ENCODE results near the gene LTBP1.

DNA sequence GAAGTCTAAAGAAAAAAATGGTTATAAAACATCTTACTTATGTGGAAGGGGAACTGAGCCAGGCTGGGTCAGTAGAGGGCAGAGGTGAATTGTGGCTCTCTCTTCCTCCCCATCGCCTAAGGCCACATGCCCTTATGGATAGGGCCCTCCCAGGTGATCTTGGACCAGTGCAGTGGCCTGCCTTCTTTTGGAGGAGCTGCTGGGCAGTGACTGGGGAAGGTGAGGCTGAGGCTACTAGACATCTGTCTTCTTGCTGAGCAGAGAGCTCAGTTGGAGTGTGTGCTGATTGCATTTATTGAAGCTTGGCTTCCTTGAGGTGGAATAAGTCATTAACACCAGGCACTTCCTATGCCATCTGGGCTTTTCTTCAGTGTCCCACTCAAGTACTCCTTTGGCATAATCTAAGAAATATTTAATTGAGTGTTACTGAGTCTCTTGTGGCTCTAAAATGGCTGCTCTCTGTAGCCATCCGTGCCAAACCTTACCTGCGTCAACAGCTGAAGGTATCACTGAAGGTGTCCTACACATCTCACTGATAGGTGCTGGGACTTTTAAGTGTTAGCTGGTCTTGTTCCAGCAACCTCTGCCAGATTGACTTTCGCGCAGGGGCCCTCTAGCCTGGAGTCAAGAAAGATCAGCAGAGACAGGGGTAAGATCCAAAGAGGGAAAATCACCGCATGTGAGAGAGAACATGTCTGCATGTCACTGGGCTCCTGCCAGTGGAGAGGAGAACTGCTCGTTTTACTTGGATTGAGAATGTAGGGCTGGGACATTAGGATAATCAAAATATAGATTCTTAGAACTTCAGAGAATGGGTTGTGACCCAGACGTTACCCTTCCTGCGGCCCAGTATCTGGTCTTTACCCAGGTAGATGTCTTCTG is 256.1 kb downstream of the LTBP1 start:
- TF ChIP-seq, protein P1, sequence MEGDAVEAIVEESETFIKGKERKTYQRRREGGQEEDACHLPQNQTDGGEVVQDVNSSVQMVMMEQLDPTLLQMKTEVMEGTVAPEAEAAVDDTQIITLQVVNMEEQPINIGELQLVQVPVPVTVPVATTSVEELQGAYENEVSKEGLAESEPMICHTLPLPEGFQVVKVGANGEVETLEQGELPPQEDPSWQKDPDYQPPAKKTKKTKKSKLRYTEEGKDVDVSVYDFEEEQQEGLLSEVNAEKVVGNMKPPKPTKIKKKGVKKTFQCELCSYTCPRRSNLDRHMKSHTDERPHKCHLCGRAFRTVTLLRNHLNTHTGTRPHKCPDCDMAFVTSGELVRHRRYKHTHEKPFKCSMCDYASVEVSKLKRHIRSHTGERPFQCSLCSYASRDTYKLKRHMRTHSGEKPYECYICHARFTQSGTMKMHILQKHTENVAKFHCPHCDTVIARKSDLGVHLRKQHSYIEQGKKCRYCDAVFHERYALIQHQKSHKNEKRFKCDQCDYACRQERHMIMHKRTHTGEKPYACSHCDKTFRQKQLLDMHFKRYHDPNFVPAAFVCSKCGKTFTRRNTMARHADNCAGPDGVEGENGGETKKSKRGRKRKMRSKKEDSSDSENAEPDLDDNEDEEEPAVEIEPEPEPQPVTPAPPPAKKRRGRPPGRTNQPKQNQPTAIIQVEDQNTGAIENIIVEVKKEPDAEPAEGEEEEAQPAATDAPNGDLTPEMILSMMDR (IDR thresholded peaks at IDR 0.05; ENCODE audit: insufficient read depth, low read depth, low read length): no peak
- TF ChIP-seq EZH2 (IDR thresholded peaks at IDR 0.05; ENCODE audit: insufficient read depth, low read length): no peak

All from astrocyte (in vitro differentiated cells and primary cell).